DND-41 (cell line): Measurements from ENCODE around the gene REPS1.

Experiments used
- ATAC-seq: fragments of 200-7000 bp; cut with Tn5 transposase; 3 replicates; pipeline ENCODE4 v1.9.1; 2021; ENCODE audit warnings: low read depth; ENCODE audit not compliant: insufficient read depth
- DNase-seq: peaks from one replicate; pipeline ENCODE4 v3.0.0-alpha.2; 2020
- H2AFZ ChIP-seq: 2 replicates; pipeline ENCODE4 v1.6.0; 2012; ENCODE audit warnings: low read depth, low read length
- H3K27ac ChIP-seq: 2 replicates; pipeline ENCODE4 v1.5.1; 2012; ENCODE audit warnings: low read length, inconsistent platforms
- H3K27me3 ChIP-seq: fragments of 200-600 bp; sonication (generic); 2 replicates; pipeline ENCODE4 v1.6.0; 2012; ENCODE audit warnings: low read length, mild to moderate bottlenecking, inconsistent platforms; ENCODE audit not compliant: insufficient read depth, poor library complexity
- H3K36me3 ChIP-seq: 2 replicates; pipeline ENCODE4 v1.5.1; 2012; ENCODE audit warnings: low read length, inconsistent platforms; ENCODE audit not compliant: insufficient read depth
- H3K4me1 ChIP-seq: 2 replicates; pipeline ENCODE4 v1.5.1; 2012; ENCODE audit warnings: mild to moderate bottlenecking, low read length; ENCODE audit not compliant: insufficient read depth
- H3K4me2 ChIP-seq: 2 replicates; pipeline ENCODE4 v1.6.0; 2012; ENCODE audit warnings: mild to moderate bottlenecking, moderate library complexity, low read length, inconsistent platforms; ENCODE audit not compliant: insufficient read depth
- H3K4me3 ChIP-seq, 2 experiments: fragments of 200-600 bp in 1 of 2; shearing (Covaris generic) in 1 of 2; 2 replicates each; pipeline ENCODE4 v1.5.1; 2012 to 2016; ENCODE audit warnings: inconsistent platforms in 2 of 2, low read length in 2 of 2, mild to moderate bottlenecking in 2 of 2, low read depth in 1 of 2, moderate library complexity in 1 of 2
- H3K79me2 ChIP-seq: 2 replicates; pipeline ENCODE4 v1.6.0; 2012; ENCODE audit warnings: low read length, inconsistent platforms; ENCODE audit not compliant: insufficient read depth
- H3K9ac ChIP-seq: 2 replicates; pipeline ENCODE4 v1.6.0; 2012; ENCODE audit warnings: low read depth, mild to moderate bottlenecking, inconsistent platforms, low read length, moderate library complexity
- H3K9me3 ChIP-seq: 2 replicates; pipeline ENCODE4 v1.5.1; 2012; ENCODE audit warnings: low read length, moderate library complexity, mild to moderate bottlenecking, inconsistent platforms; ENCODE audit not compliant: insufficient read depth, severe bottlenecking
- H4K20me1 ChIP-seq: 2 replicates; pipeline ENCODE4 v1.6.0; 2012; ENCODE audit warnings: low read length; ENCODE audit not compliant: insufficient read depth
- EZH2 ChIP-seq: IDR thresholded peaks from 3 replicates; pipeline ENCODE4 v1.6.1; 2012; ENCODE audit warnings: borderline replicate concordance, low read depth, mild to moderate bottlenecking, moderate library complexity, low read length, inconsistent platforms; ENCODE audit not compliant: severe bottlenecking
- TF ChIP-seq, protein P1 (sequence below): IDR thresholded peaks from 2 replicates; pipeline ENCODE4 v1.5.1; 2012; ENCODE audit warnings: borderline replicate concordance, low read length, moderate library complexity, mild to moderate bottlenecking; ENCODE audit not compliant: poor library complexity, severe bottlenecking; ENCODE audit errors: extremely low read depth

Gene REPS1

DNA sequence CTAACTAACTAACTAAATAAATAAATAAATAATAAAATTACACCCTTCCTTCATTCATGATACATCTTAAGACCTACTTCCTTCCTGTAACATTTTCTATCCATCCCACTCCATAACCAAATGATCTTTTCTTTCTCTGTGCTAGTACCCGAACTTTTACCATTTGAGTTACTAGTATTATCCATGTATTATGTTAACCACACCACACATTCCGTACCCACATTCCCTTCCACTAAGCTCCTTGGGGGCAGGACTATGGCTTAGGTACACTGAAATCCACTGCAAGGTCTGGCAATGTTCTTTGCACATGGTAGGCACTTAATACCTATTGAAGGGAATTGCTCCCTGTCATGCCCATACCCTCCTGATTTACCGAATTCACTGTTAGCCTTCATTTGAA lies 24.9 kb downstream of the REPS1 start:
- Histone ChIP-seq H4K20me1 (peaks cover 57% of the 10 kb centered on the region), H3K79me2 (peaks cover 97% of the 10 kb centered on the region), H3K4me3 (no peak overlapping the region), H3K9me3 (no peaks in the 10 kb centered on the region), H3K4me1 (peaks cover 11% of the 10 kb centered on the region), H3K9ac (no peak overlapping the region), H3K4me2 (no peak overlapping the region), H3K27ac (no peak overlapping the region), H3K27me3 (no peaks in the 10 kb centered on the region), H2AFZ (no peak overlapping the region), H3K36me3 (no peaks in the 10 kb centered on the region)
- no peak for DNase-seq
- TF ChIP-seq, protein P1, sequence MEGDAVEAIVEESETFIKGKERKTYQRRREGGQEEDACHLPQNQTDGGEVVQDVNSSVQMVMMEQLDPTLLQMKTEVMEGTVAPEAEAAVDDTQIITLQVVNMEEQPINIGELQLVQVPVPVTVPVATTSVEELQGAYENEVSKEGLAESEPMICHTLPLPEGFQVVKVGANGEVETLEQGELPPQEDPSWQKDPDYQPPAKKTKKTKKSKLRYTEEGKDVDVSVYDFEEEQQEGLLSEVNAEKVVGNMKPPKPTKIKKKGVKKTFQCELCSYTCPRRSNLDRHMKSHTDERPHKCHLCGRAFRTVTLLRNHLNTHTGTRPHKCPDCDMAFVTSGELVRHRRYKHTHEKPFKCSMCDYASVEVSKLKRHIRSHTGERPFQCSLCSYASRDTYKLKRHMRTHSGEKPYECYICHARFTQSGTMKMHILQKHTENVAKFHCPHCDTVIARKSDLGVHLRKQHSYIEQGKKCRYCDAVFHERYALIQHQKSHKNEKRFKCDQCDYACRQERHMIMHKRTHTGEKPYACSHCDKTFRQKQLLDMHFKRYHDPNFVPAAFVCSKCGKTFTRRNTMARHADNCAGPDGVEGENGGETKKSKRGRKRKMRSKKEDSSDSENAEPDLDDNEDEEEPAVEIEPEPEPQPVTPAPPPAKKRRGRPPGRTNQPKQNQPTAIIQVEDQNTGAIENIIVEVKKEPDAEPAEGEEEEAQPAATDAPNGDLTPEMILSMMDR = no peak
- TF ChIP-seq EZH2 = no peak
- ATAC-seq = no peak

DNA sequence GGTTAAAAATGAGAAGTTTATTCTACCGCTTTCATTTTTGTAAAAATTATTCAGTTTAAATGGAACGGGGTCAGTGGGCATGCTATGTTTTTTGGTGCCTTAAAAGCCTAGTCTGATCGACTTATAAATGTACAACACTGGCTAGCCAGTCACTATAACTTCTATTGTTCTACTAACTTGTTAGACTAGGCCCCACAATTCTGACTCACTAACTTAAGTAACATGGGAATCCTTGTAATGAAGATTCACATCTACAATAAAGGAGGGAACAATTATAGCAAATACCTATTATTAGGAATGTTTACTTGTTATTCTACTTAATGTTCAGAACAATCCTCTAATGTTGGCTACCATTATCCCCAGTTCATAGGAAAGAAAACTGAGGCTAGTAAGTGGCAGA lies 28.5 kb downstream of the REPS1 start:
- DNase-seq (no peak), ATAC-seq (no peak)
- H2AFZ ChIP-seq = no peak overlapping the region
- no peaks in the 10 kb centered on the region for H3K9me3 ChIP-seq
- no peaks in the 10 kb centered on the region for H3K27me3 ChIP-seq
- H3K4me1 ChIP-seq = peaks cover 18% of the 10 kb centered on the region
- no peak for TF ChIP-seq EZH2
- TF ChIP-seq, protein P1 = no peak
- H3K4me3 ChIP-seq = no peak overlapping the region
- no peak overlapping the region for H3K4me2 ChIP-seq
- H3K27ac ChIP-seq = no peak overlapping the region
- peaks cover 44% of the 10 kb centered on the region for H4K20me1 ChIP-seq
- peaks cover 97% of the 10 kb centered on the region for H3K79me2 ChIP-seq
- no peaks in the 10 kb centered on the region for H3K36me3 ChIP-seq
- no peak overlapping the region for H3K9ac ChIP-seq

DNA sequence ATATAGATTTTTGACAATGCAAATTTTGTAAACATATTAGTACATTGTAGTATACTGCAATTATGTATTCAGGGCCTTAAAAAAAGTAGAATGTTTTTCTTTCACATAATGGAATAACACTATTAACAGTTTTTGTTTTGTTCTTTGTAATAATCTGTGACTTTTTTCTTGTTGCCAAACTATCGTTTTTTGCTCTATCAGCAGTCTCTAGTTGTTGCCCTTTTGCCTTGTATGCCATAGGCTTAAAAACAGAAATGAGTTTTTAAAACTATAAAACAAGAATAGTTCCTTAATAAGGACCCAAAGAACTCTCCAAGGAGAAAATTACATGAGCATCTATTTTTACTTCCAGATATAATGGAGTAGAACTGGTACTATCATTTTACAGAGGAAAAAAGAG lies 29.5 kb downstream of the REPS1 start:
- H3K36me3 ChIP-seq = no peaks in the 10 kb centered on the region
- H3K9ac ChIP-seq = no peak overlapping the region
- H3K9me3 ChIP-seq = no peaks in the 10 kb centered on the region
- H4K20me1 ChIP-seq = peaks cover 48% of the 10 kb centered on the region
- H3K27ac ChIP-seq = no peak overlapping the region
- H2AFZ ChIP-seq = no peak overlapping the region
- H3K4me2 ChIP-seq = no peak overlapping the region
- DNase-seq (no peak), ATAC-seq (no peak)
- H3K27me3 ChIP-seq = no peaks in the 10 kb centered on the region
- no peak overlapping the region for H3K4me3 ChIP-seq
- H3K4me1 ChIP-seq = peaks cover 18% of the 10 kb centered on the region
- TF ChIP-seq EZH2 = no peak
- TF ChIP-seq, protein P1 = no peak
- H3K79me2 ChIP-seq = peaks cover 97% of the 10 kb centered on the region

DNA sequence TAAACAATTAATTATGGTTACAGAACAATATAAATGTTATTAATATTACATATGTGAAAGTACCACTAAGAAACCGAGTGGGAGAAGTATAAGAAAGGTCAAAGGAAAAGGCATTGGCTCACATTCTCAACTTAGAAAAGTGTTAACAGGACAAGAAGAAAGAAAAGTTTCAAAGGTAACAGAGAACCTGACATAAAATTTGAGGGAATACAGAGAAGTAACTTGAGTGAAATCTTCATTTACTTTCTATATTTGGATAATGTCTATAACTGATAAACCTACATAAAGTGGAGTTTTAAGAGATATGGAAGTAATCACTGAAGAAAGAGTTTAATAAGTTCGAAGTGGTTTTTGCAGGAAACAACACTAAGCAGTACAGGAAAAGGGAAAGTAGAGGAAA lies 30.1 kb downstream of the REPS1 start:
- DNase-seq (no peak), ATAC-seq (no peak)
- H3K4me1 ChIP-seq = peaks cover 18% of the 10 kb centered on the region
- peaks cover 49% of the 10 kb centered on the region for H4K20me1 ChIP-seq
- H3K36me3 ChIP-seq = no peaks in the 10 kb centered on the region
- H3K27me3 ChIP-seq = no peaks in the 10 kb centered on the region
- no peak overlapping the region for H3K27ac ChIP-seq
- no peak overlapping the region for H2AFZ ChIP-seq
- H3K9me3 ChIP-seq = no peaks in the 10 kb centered on the region
- no peak for TF ChIP-seq EZH2
- TF ChIP-seq, protein P1 = no peak
- H3K9ac ChIP-seq = no peak overlapping the region
- peaks cover 97% of the 10 kb centered on the region for H3K79me2 ChIP-seq
- no peak overlapping the region for H3K4me3 ChIP-seq
- H3K4me2 ChIP-seq = no peak overlapping the region
